Measurements from ENCODE around the gene PLIN4. TPM values are rescaled to one million over a fixed set of nuclear protein-coding genes. Genes with fewer than 3 reads are reported as not detected.
A peak's percentile ranks its signal among the peaks of the same experiment; 100 is the strongest.

Gene PLIN4
- total and polyA plus RNA-seq, 9 of the 15 experiments (the other 6 are each of a cell fraction or from before 2014, with no cell fraction given) = 0.04 to 0.16 (median 0.07) TPM; not detected in 3

- intact Hi-C loops (cut with micrococcal nuclease) = no loop called here
- Histone ChIP-seq H3K9me1 (ENCODE audit: control insufficient read depth, insufficient read depth, low read length) (no peaks in the 10 kb centered on the region), H2AFZ (ENCODE audit: low read depth, low read length) (no peak overlapping the region), H3K9me3 (replicated peaks; ENCODE audit: control insufficient read depth, insufficient read depth, low read depth, low read length) (no peaks in the 10 kb centered on the region), H4K20me1 (replicated peaks; ENCODE audit: control insufficient read depth, insufficient read depth, low read length) (peaks cover 4% of the 10 kb centered on the region; the same call in 1 of the 2 replicates), H3K9ac (ENCODE audit: insufficient read depth in 1 of 2, low read depth in 2 of 2, low read length in 2 of 2) (peak overlapping the region; percentile 74 to 97), H3K4me1 (replicated peaks in 1 of 2; ENCODE audit: control insufficient read depth in 2 of 2, insufficient read depth in 2 of 2, low read length in 2 of 2) (peaks cover 3 to 32% of the 10 kb centered on the region in 2 experiments; a peak in 4 of 5 replicates), H3K27me3 (ENCODE audit: control insufficient read depth in 2 of 2, insufficient read depth in 2 of 2, low read length in 2 of 2) (no peaks in the 10 kb centered on the region), H3K27ac (ENCODE audit: extremely low read depth, low read depth, low read length) (peak overlapping the region; percentile 74), H3K79me2 (ENCODE audit: control insufficient read depth, insufficient read depth, low read length) (peaks cover 24% of the 10 kb centered on the region), H3K4me2 (ENCODE audit: insufficient read depth, low read length) (peak overlapping the region; percentile 70), H3K36me3 (ENCODE audit: control insufficient read depth, insufficient read depth, low read length) (peaks cover 23% of the 10 kb centered on the region; the same call in 2 of the 3 replicates), H3K4me3 (peak overlapping the region; percentile 94)
- ChIA-PET CTCF (ENCODE audit: low intra/inter-chr PET ratio) (no interaction called here), POLR2A (interaction anchor here (0.7 kb wide), 1 partner anchor 25 kb away, joined by 4 read pairs; no protein-coding TSS in a partner anchor)
- no peak for FAIRE-seq
- BruUV-seq (replicated peaks) = no TSS peak
- in situ Hi-C loops (cut with MboI) = no loop called here
- WGBS (ENCODE audit: insufficient coverage, low coverage, missing lambda C conversion rate) = 49% methylated on average over 9 of the region's 25 CpGs
- no peak for ATAC-seq
- DNase-seq (ENCODE audit: extremely low read depth in 1 of 4, low spot score in 3 of 4) = no peak
- TF ChIP-seq SUPT5H (IDR thresholded peaks at IDR 0.05) (no peak), ZFX (CRISPR knock-in tag; IDR thresholded peaks at IDR 0.05) (0 out of 2 replicates have a peak, but pooled peaks have one; percentile 26), RBFOX2 (IDR thresholded peaks at IDR 0.05; ENCODE audit: low read depth, low read length) (peak; percentile 45; the same call in 1 of the 2 replicates)
Measured at GRCh38 chr19:4473011-4473762, 45.1 kb downstream of the PLIN4 start.

Measured in K562 (cell line).